Measurements from ENCODE around the gene HTR3A.

HTR3A gene

GRCh38 chr11:113980785-113981184 is 5.9 kb downstream of the HTR3A start:
- no peak for DNase-seq

GRCh38 chr11:113982306-113982705 is 7.4 kb downstream of the HTR3A start:
- DNase-seq: no peak

- no peak for DNase-seq
These were observed 9.9 kb downstream of the HTR3A start for GRCh38 chr11:113984781-113985180.

GRCh38 chr11:113985906-113986305 is 11.0 kb downstream of the HTR3A start:
- DNase-seq: no peak

- no peak for DNase-seq
These were observed 11.6 kb downstream of the HTR3A start for GRCh38 chr11:113986351-113987140.

GRCh38 chr11:113989381-113989780 is 14.5 kb downstream of the HTR3A start:
- DNase-seq: no peak

- no peak for DNase-seq
These were observed 15.0 kb downstream of the HTR3A start for GRCh38 chr11:113989916-113990315.

GRCh38 chr11:113991170-113991569 is 16.3 kb downstream of the HTR3A start:
- no peak for DNase-seq

- no peak for DNase-seq
These were observed 17.0 kb downstream of the HTR3A start for GRCh38 chr11:113991718-113992458.

GRCh38 chr11:113992459-113993110 is 17.7 kb downstream of the HTR3A start:
- no peak for DNase-seq

GRCh38 chr11:113994077-113994954 is 19.4 kb downstream of the HTR3A start:
- peak; percentile 37 for DNase-seq

- DNase-seq: no peak
These were observed 22.6 kb downstream of the HTR3A start for GRCh38 chr11:113997473-113997872.

- no peak for DNase-seq
These were observed 23.7 kb downstream of the HTR3A start for GRCh38 chr11:113998574-113998973.

GRCh38 chr11:114000526-114000925 is 25.6 kb downstream of the HTR3A start:
- no peak for DNase-seq

GRCh38 chr11:114001416-114001815 is 26.5 kb downstream of the HTR3A start:
- no peak for DNase-seq

- no peak for DNase-seq
These were observed 33.4 kb downstream of the HTR3A start for GRCh38 chr11:114008331-114008730.

GRCh38 chr11:114010931-114011330 is 36.0 kb downstream of the HTR3A start:
- no peak for DNase-seq

GRCh38 chr11:114011443-114011842 is 36.5 kb downstream of the HTR3A start:
- DNase-seq: no peak

- DNase-seq: no peak
These were observed 40.2 kb downstream of the HTR3A start for GRCh38 chr11:114015117-114015516.

GRCh38 chr11:114016986-114017385 is 42.1 kb downstream of the HTR3A start:
- DNase-seq: no peak

GRCh38 chr11:114017723-114018122 is 42.8 kb downstream of the HTR3A start:
- DNase-seq: no peak

GRCh38 chr11:114019046-114019445 is 44.1 kb downstream of the HTR3A start:
- no peak for DNase-seq

- DNase-seq: no peak
These were observed 44.7 kb downstream of the HTR3A start for GRCh38 chr11:114019574-114019973.

Data from CD4-positive, alpha-beta T cell treated with Interleukin-12 subunit alpha and Interleukin-12 subunit beta, for 1 hour (primary cell).